ENCODE data around the gene CIPC. TPM values are rescaled to one million over a fixed set of nuclear protein-coding genes. Genes with fewer than 3 reads are reported as not detected.

CIPC gene
- total and polyA plus RNA-seq, 2 of the 13 experiments (the other 11 are each of a cell fraction or from before 2014, with no cell fraction given): 7.6 to 13.9 TPM

DNA sequence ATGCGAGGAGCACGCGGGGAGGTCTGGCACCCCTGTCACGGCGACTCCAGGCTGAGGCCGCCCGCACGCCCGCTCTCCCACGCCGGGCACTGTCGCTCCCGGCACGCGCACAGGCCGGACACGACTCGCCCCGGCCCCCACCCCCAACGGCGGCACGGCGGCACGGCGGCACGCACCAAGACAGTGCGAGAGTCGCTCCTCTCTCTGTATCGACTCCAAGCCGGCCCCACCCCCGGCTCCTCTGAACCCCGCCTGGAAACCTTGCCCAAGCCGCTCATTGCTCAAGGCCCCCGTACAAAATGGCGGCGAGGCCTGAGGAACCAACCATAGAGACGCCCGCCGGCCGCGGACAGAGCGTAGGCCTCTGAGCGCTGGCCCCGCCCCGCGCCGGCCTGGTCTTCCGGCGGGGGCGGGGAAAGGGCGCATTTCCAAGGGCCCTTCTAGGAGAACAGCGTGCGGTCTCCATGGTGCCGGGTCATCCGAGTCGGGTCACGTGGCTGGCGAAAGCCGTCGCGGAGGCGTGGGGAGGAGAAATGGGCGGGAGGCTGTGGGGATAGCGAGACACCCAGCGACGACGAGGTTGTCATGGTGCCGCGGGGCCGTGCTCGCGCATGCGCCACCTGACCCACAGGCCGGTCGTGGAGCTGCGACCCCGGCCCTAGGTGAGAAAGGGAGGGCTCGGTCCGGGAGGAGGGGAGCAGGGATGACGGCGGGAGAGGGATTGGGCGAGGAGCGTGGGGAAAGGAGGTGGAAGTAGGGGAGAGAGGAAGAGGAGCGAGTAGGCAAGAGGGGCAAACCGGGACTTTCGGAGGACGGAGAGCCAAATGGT is at the start of gene CIPC (continued):
- TF ChIP-seq, protein P1, sequence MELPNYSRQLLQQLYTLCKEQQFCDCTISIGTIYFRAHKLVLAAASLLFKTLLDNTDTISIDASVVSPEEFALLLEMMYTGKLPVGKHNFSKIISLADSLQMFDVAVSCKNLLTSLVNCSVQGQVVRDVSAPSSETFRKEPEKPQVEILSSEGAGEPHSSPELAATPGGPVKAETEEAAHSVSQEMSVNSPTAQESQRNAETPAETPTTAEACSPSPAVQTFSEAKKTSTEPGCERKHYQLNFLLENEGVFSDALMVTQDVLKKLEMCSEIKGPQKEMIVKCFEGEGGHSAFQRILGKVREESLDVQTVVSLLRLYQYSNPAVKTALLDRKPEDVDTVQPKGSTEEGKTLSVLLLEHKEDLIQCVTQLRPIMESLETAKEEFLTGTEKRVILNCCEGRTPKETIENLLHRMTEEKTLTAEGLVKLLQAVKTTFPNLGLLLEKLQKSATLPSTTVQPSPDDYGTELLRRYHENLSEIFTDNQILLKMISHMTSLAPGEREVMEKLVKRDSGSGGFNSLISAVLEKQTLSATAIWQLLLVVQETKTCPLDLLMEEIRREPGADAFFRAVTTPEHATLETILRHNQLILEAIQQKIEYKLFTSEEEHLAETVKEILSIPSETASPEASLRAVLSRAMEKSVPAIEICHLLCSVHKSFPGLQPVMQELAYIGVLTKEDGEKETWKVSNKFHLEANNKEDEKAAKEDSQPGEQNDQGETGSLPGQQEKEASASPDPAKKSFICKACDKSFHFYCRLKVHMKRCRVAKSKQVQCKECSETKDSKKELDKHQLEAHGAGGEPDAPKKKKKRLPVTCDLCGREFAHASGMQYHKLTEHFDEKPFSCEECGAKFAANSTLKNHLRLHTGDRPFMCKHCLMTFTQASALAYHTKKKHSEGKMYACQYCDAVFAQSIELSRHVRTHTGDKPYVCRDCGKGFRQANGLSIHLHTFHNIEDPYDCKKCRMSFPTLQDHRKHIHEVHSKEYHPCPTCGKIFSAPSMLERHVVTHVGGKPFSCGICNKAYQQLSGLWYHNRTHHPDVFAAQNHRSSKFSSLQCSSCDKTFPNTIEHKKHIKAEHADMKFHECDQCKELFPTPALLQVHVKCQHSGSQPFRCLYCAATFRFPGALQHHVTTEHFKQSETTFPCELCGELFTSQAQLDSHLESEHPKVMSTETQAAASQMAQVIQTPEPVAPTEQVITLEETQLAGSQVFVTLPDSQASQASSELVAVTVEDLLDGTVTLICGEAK (IDR thresholded peaks at IDR 0.05): no peak
- TF ChIP-seq, protein P1 (CRISPR knock-in tag; IDR thresholded peaks at IDR 0.05): peak; percentile 80; the same call in 1 of the 2 replicates
- TF ChIP-seq, protein P2, sequence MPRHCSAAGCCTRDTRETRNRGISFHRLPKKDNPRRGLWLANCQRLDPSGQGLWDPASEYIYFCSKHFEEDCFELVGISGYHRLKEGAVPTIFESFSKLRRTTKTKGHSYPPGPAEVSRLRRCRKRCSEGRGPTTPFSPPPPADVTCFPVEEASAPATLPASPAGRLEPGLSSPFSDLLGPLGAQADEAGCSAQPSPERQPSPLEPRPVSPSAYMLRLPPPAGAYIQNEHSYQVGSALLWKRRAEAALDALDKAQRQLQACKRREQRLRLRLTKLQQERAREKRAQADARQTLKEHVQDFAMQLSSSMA (CRISPR knock-in tag; IDR thresholded peaks at IDR 0.05): 0 out of 2 replicates have a peak, but pooled peaks have one; percentile 65
- TF ChIP-seq ARID2 (CRISPR knock-in tag; IDR thresholded peaks at IDR 0.05; ENCODE audit: borderline replicate concordance) (no peak), STAG1 (CRISPR knock-in tag; IDR thresholded peaks at IDR 0.05) (no peak), ZFY (CRISPR knock-in tag; IDR thresholded peaks at IDR 0.05) (peak; percentile 82)
- TF ChIP-seq, protein P3, sequence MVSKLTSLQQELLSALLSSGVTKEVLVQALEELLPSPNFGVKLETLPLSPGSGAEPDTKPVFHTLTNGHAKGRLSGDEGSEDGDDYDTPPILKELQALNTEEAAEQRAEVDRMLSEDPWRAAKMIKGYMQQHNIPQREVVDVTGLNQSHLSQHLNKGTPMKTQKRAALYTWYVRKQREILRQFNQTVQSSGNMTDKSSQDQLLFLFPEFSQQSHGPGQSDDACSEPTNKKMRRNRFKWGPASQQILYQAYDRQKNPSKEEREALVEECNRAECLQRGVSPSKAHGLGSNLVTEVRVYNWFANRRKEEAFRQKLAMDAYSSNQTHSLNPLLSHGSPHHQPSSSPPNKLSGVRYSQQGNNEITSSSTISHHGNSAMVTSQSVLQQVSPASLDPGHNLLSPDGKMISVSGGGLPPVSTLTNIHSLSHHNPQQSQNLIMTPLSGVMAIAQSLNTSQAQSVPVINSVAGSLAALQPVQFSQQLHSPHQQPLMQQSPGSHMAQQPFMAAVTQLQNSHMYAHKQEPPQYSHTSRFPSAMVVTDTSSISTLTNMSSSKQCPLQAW (CRISPR knock-in tag; IDR thresholded peaks at IDR 0.05): peak; percentile 83
- TF ChIP-seq, protein P4, sequence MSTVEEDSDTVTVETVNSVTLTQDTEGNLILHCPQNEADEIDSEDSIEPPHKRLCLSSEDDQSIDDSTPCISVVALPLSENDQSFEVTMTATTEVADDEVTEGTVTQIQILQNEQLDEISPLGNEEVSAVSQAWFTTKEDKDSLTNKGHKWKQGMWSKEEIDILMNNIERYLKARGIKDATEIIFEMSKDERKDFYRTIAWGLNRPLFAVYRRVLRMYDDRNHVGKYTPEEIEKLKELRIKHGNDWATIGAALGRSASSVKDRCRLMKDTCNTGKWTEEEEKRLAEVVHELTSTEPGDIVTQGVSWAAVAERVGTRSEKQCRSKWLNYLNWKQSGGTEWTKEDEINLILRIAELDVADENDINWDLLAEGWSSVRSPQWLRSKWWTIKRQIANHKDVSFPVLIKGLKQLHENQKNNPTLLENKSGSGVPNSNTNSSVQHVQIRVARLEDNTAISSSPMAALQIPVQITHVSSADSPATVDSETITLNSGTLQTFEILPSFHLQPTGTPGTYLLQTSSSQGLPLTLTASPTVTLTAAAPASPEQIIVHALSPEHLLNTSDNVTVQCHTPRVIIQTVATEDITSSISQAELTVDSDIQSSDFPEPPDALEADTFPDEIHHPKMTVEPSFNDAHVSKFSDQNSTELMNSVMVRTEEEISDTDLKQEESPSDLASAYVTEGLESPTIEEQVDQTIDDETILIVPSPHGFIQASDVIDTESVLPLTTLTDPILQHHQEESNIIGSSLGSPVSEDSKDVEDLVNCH (CRISPR knock-in tag; IDR thresholded peaks at IDR 0.05): no peak
- TF ChIP-seq, protein P5, sequence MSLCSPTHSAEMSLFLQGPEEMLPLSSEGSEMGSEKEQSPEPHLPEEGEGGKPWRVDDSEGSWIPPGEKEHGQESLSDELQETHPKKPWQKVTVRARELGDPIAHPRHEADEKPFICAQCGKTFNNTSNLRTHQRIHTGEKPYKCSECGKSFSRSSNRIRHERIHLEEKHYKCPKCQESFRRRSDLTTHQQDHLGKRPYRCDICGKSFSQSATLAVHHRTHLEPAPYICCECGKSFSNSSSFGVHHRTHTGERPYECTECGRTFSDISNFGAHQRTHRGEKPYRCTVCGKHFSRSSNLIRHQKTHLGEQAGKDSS (CRISPR knock-in tag; IDR thresholded peaks at IDR 0.05; ENCODE audit: borderline replicate concordance, low read depth): peak; percentile 62; the same call in 1 of the 2 replicates
- TF ChIP-seq, protein P6, sequence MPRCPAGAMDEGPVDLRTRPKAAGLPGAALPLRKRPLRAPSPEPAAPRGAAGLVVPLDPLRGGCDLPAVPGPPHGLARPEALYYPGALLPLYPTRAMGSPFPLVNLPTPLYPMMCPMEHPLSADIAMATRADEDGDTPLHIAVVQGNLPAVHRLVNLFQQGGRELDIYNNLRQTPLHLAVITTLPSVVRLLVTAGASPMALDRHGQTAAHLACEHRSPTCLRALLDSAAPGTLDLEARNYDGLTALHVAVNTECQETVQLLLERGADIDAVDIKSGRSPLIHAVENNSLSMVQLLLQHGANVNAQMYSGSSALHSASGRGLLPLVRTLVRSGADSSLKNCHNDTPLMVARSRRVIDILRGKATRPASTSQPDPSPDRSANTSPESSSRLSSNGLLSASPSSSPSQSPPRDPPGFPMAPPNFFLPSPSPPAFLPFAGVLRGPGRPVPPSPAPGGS (CRISPR knock-in tag; IDR thresholded peaks at IDR 0.05): no peak
